Duodenal mucosa (tissue), 2 donors: ENCODE results near the gene XPC.

Experiments
- H3K27ac ChIP-seq: one replicate; pipeline ENCODE4 v1.7.0; 2013; ENCODE audit warnings: low read depth, low read length
- H3K27me3 ChIP-seq, 2 donors: one replicate each; pipeline ENCODE4 v1.7.0; 2013; ENCODE audit warnings: low read length in 2 of 2, control low read depth in 1 of 2; ENCODE audit not compliant: insufficient read depth in 2 of 2, control insufficient read depth in 1 of 2
- H3K36me3 ChIP-seq, 2 donors: one replicate each; pipeline ENCODE4 v1.7.0; 2013; ENCODE audit warnings: low read length in 2 of 2, control low read depth in 1 of 2; ENCODE audit not compliant: insufficient read depth in 2 of 2, control insufficient read depth in 1 of 2
- H3K4me1 ChIP-seq, 2 donors: one replicate each; pipeline ENCODE4 v1.7.0; 2013; ENCODE audit warnings: low read length in 2 of 2, control low read depth in 1 of 2; ENCODE audit not compliant: insufficient read depth in 2 of 2, control insufficient read depth in 1 of 2
- H3K4me3 ChIP-seq, 2 donors: one replicate each; pipeline ENCODE4 v1.7.0; 2013; ENCODE audit warnings: low read length in 2 of 2, low read depth in 1 of 2
- H3K9ac ChIP-seq, 2 donors: one replicate each; pipeline ENCODE4 v1.7.0; 2013; ENCODE audit warnings: low read length in 2 of 2, low read depth in 1 of 2
- H3K9me3 ChIP-seq, 2 donors: one replicate each; pipeline ENCODE4 v1.7.0; 2013; ENCODE audit warnings: low read length in 2 of 2, control low read depth in 1 of 2; ENCODE audit not compliant: control insufficient read depth in 1 of 2

XPC gene

GRCh38 chr3:14158370-14158769 is 20.0 kb downstream of the XPC start:
- no peaks in the 10 kb centered on the region for H3K27me3 ChIP-seq
- H3K9me3 ChIP-seq: peaks cover 10 to 16% of the 10 kb centered on the region in 2 donors
- H3K36me3 ChIP-seq: peaks cover 74 to 93% of the 10 kb centered on the region in 2 donors
- H3K4me1 ChIP-seq: no peaks in the 10 kb centered on the region
- H3K9ac ChIP-seq: no peak overlapping the region
- H3K4me3 ChIP-seq: no peak overlapping the region
- no peak overlapping the region for H3K27ac ChIP-seq

GRCh38 chr3:14157951-14158350 is 20.4 kb downstream of the XPC start:
- peaks cover 72 to 92% of the 10 kb centered on the region in 2 donors for H3K36me3 ChIP-seq
- H3K4me3 ChIP-seq: no peak overlapping the region
- H3K27me3 ChIP-seq: no peaks in the 10 kb centered on the region
- peaks cover 10 to 16% of the 10 kb centered on the region in 2 donors for H3K9me3 ChIP-seq
- H3K27ac ChIP-seq: no peak overlapping the region
- H3K4me1 ChIP-seq: peaks cover 0 to 2% of the 10 kb centered on the region in 2 donors
- H3K9ac ChIP-seq: no peak overlapping the region

- peaks cover 0 to 8% of the 10 kb centered on the region in 2 donors for H3K4me1 ChIP-seq
- H3K9me3 ChIP-seq: peaks cover 8 to 12% of the 10 kb centered on the region in 2 donors
- peaks cover 63 to 92% of the 10 kb centered on the region in 2 donors for H3K36me3 ChIP-seq
- H3K27me3 ChIP-seq: no peaks in the 10 kb centered on the region
- no peak overlapping the region for H3K4me3 ChIP-seq
- H3K27ac ChIP-seq: no peak overlapping the region
- H3K9ac ChIP-seq: no peak overlapping the region
Observed at GRCh38 chr3:14156843-14157561, 21.4 kb downstream of the XPC start.

GRCh38 chr3:14156201-14156600 is 22.2 kb downstream of the XPC start:
- Histone ChIP-seq H3K4me1 (peaks cover 0 to 8% of the 10 kb centered on the region in 2 donors), H3K4me3 (no peak overlapping the region), H3K9ac (no peak overlapping the region), H3K27me3 (no peaks in the 10 kb centered on the region), H3K27ac (no peak overlapping the region), H3K36me3 (peaks cover 57 to 92% of the 10 kb centered on the region in 2 donors), H3K9me3 (peaks cover under 1 to 4% of the 10 kb centered on the region in 2 donors)

GRCh38 chr3:14154895-14155440 is 23.4 kb downstream of the XPC start:
- Histone ChIP-seq H3K27ac (no peak overlapping the region), H3K36me3 (peaks cover 46 to 89% of the 10 kb centered on the region in 2 donors), H3K4me3 (no peak overlapping the region)

GRCh38 chr3:14154276-14154675 is 24.1 kb downstream of the XPC start:
- no peaks in the 10 kb centered on the region for H3K27me3 ChIP-seq
- peaks cover 0 to 8% of the 10 kb centered on the region in 2 donors for H3K4me1 ChIP-seq
- H3K9me3 ChIP-seq: no peaks in the 10 kb centered on the region
- H3K4me3 ChIP-seq: no peak overlapping the region
- no peak overlapping the region for H3K9ac ChIP-seq
- no peak overlapping the region for H3K27ac ChIP-seq
- H3K36me3 ChIP-seq: peaks cover 41 to 82% of the 10 kb centered on the region in 2 donors

More at GRCh38 chr3:14154895-14155440, 23.4 kb downstream of the XPC start:
- peaks cover 0 to 8% of the 10 kb centered on the region in 2 donors for H3K4me1 ChIP-seq
- H3K9me3 ChIP-seq: no peaks in the 10 kb centered on the region
- no peak overlapping the region for H3K9ac ChIP-seq
- H3K27me3 ChIP-seq: no peaks in the 10 kb centered on the region

GRCh38 chr3:14153663-14154062 is 24.7 kb downstream of the XPC start:
- Histone ChIP-seq H3K27ac (no peak overlapping the region), H3K27me3 (no peaks in the 10 kb centered on the region), H3K9me3 (no peaks in the 10 kb centered on the region), H3K4me1 (peaks cover 0 to 8% of the 10 kb centered on the region in 2 donors), H3K9ac (no peak overlapping the region), H3K4me3 (no peak overlapping the region), H3K36me3 (peaks cover 35 to 77% of the 10 kb centered on the region in 2 donors)

GRCh38 chr3:14152963-14153355 is 25.4 kb downstream of the XPC start:
- H3K27ac ChIP-seq: no peak overlapping the region
- H3K9ac ChIP-seq: no peak overlapping the region
- H3K9me3 ChIP-seq: no peaks in the 10 kb centered on the region
- peaks cover 32 to 77% of the 10 kb centered on the region in 2 donors for H3K36me3 ChIP-seq
- H3K4me1 ChIP-seq: peaks cover 0 to 8% of the 10 kb centered on the region in 2 donors
- H3K4me3 ChIP-seq: no peak overlapping the region
- no peaks in the 10 kb centered on the region for H3K27me3 ChIP-seq

GRCh38 chr3:14152233-14152962 is 26.0 kb downstream of the XPC start:
- Histone ChIP-seq H3K4me3 (no peak overlapping the region), H3K9ac (no peak overlapping the region), H3K27me3 (no peaks in the 10 kb centered on the region), H3K4me1 (peaks cover 0 to 8% of the 10 kb centered on the region in 2 donors), H3K36me3 (peaks cover 26 to 75% of the 10 kb centered on the region in 2 donors), H3K9me3 (no peaks in the 10 kb centered on the region), H3K27ac (no peak overlapping the region)
